Adrenal gland (tissue), 12 donors: ENCODE data around the gene PAQR5. TPM values are rescaled to one million over a fixed set of nuclear protein-coding genes. Genes with fewer than 3 reads are reported as not detected.

Experiments
- DNase-seq, 7 donors: peaks; one replicate each; pipeline ENCODE4 v3.0.0-alpha.2; 2019 to 2020
- H3K27ac ChIP-seq, 5 donors: fragments of 200-600 bp; sonication (generic) in 4 of 5; 1 replicate in 3 of 5; 2 replicates in 2 of 5; pipeline versions ENCODE4 v1.5.1 to v1.8.0; 2016 to 2020; ENCODE audit warnings: mild to moderate bottlenecking in 1 of 5
- H3K27me3 ChIP-seq: fragments of 200-600 bp; 2 replicates; pipeline ENCODE4 v1.8.0; 2021
- H3K36me3 ChIP-seq, 2 donors: fragments of 200-600 bp; replicated peaks in 1 of 2; 1 replicate in 1 of 2; 2 replicates in 1 of 2; pipeline versions ENCODE4 v1.5.1 to v1.8.0; 2018 to 2022
- H3K4me1 ChIP-seq, 2 donors: fragments of 200-600 bp; replicated peaks in 1 of 2; 1 replicate in 1 of 2; 2 replicates in 1 of 2; pipeline versions ENCODE4 v1.5.1 to v1.8.0; 2018 to 2021
- H3K4me3 ChIP-seq, 4 donors: fragments of 200-600 bp; sonication (generic) in 3 of 4; one replicate each; pipeline ENCODE4 v1.5.1; 2016 to 2018
- H3K9me3 ChIP-seq, 3 donors: fragments of 200-600 bp; sonication (generic) in 1 of 3; replicated peaks in 1 of 3; 1 replicate in 2 of 3; 2 replicates in 1 of 3; pipeline versions ENCODE4 v1.5.1 to v1.8.0; 2016 to 2021
- POLR2A ChIP-seq, 2 donors: fragments of 450-650 bp; IDR thresholded peaks; one replicate each; pipeline ENCODE4 v1.6.1; 2017; ENCODE audit warnings: antibody characterized with exemption in 2 of 2, mild to moderate bottlenecking in 2 of 2, moderate library complexity in 1 of 2
- WGBS, 4 donors: extraction: QIAGEN DNeasy Blood & Tissue Kit in 2 of 4; methylation state at CpG; one replicate each; pipeline versions ENCODE4 v1.1.5 to v1.1.7; 2013 to 2017; 5-methylcytosine and 5-hydroxymethylcytosine counted together
- intact Hi-C, 2 donors: fragments of 100-400 bp; cut with DNase I; formaldehyde crosslinking; loops; one replicate each; pipeline versions ENCODE4 v1.14.1 to v1.15.0; 2022 to 2023
- polyA plus RNA-seq, 3 donors: library from polyadenylated mRNA; stranded (reverse); fragments of 200-250 nt in 2 of 3; fragments of 350-450 nt in 1 of 3; fragmentation: Illumina TruSeq in 1 of 3; extraction: RNeasy Lipid Tissue Mini Kit (QIAGEN cat#74804) in 1 of 3; gene quantifications; one replicate each; pipeline ENCODE4 v1.2.3, GENCODE V29; 2013 to 2014
- total RNA-seq, 9 donors: library from RNA; depleted of rRNA in 4 of 9; stranded (reverse); fragments of >200 nt in 4 of 9; fragments of 120-200 nt in 1 of 9; fragmentation: NEBNext Ultra II Directional in 1 of 9; extraction: Animal tissue kit (Norgen Biotek cat#: 25700) in 1 of 9; gene quantifications; one replicate each; pipeline versions ENCODE4 v1.1.0 to v1.2.4, GENCODE V29; 2013 to 2023
- TF ChIP-seq, protein P1 (sequence below), 6 experiments: fragments of 450-650 bp in 4 of 6; fragments of 200-600 bp in 2 of 6; sonication (generic) in 1 of 6; IDR thresholded peaks; 1 replicate in 5 of 6; 2 replicates in 1 of 6; pipeline versions ENCODE4 v1.5.1 to v1.8.0; 2016 to 2021; ENCODE audit warnings: antibody characterized with exemption in 6 of 6, mild to moderate bottlenecking in 2 of 6, moderate library complexity in 1 of 6
- donor health status: healthy with polysubstance abuse.
- donor health status: Bipolar disorder and iron deficiency.
- donor health status: DM: yes; HTN: yes; CAD: no.
- donor health status: DM: no; HTN: no; CAD: no.
- donor health status: DM: no; HTN: no; CAD: no.
- donor health status: DM: yes; HTN: yes; CAD: no.

Gene PAQR5
- total and polyA plus RNA-seq, 12 donors, result 11.7 to 78.2 (median 39.7) TPM

DNA sequence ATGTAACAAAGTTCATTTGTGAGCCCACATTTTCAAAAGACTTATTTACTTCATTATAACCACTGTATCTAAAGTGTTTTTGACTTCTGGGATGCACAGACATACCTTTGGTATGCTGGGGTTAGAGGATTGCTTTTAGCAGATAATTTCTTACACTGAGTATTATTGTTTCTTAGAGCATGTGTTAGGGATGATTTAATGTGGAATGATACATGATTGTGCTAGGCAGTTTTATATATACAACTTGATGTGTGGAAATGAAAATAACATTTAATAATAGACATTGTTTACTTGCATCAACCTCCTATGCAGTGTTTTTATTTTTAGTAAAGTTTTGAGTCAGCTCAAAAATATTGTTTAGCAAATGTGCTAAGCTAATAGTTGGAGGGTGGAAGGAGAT lies 118.9 kb downstream of the PAQR5 start:
- TF ChIP-seq, protein P1, sequence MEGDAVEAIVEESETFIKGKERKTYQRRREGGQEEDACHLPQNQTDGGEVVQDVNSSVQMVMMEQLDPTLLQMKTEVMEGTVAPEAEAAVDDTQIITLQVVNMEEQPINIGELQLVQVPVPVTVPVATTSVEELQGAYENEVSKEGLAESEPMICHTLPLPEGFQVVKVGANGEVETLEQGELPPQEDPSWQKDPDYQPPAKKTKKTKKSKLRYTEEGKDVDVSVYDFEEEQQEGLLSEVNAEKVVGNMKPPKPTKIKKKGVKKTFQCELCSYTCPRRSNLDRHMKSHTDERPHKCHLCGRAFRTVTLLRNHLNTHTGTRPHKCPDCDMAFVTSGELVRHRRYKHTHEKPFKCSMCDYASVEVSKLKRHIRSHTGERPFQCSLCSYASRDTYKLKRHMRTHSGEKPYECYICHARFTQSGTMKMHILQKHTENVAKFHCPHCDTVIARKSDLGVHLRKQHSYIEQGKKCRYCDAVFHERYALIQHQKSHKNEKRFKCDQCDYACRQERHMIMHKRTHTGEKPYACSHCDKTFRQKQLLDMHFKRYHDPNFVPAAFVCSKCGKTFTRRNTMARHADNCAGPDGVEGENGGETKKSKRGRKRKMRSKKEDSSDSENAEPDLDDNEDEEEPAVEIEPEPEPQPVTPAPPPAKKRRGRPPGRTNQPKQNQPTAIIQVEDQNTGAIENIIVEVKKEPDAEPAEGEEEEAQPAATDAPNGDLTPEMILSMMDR (IDR thresholded peaks at IDR 0.05), result no peak
- TF ChIP-seq POLR2A (IDR thresholded peaks at IDR 0.05), result no peak

DNA sequence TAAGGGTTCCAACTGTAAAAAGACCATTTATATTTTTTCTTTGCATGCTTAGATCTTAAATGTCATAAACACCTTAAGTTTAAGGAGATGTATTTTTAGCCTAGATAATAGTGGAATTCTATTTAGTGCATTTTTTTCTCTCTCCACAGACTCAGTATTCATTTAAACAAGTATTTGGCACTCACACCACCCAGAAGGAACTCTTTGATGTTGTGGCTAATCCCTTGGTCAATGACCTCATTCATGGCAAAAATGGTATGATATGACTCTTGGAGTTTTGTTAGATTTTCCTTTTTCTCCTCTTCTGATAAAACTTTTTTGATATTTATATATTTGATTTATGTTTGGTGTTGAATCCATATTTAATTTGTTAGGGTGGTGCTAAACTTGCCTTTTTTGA lies 122.8 kb downstream of the PAQR5 start:
- H3K9me3 ChIP-seq, result no peaks in the 10 kb centered on the region
- no peak overlapping the region for H3K27ac ChIP-seq
- TF ChIP-seq POLR2A (IDR thresholded peaks at IDR 0.05), result no peak
- TF ChIP-seq, protein P1 (IDR thresholded peaks at IDR 0.05), result no peak
- H3K4me1 ChIP-seq, result no peaks in the 10 kb centered on the region
- no peak overlapping the region for H3K4me3 ChIP-seq
- H3K36me3 ChIP-seq, result no peaks in the 10 kb centered on the region
- no peak for DNase-seq
- intact Hi-C loops, result no loop called here
- no peaks in the 10 kb centered on the region for H3K27me3 ChIP-seq

More for the DNA sequence above, 118.9 kb downstream of the PAQR5 start:
- H3K27ac ChIP-seq, result no peak overlapping the region
- H3K4me3 ChIP-seq, result no peak overlapping the region
- no peaks in the 10 kb centered on the region for H3K27me3 ChIP-seq
- H3K36me3 ChIP-seq, result no peaks in the 10 kb centered on the region
- H3K9me3 ChIP-seq, result no peaks in the 10 kb centered on the region
- intact Hi-C loops, result no loop called here
- peaks cover 0 to 14% of the 10 kb centered on the region in 2 donors for H3K4me1 ChIP-seq
- no peak for DNase-seq

DNA sequence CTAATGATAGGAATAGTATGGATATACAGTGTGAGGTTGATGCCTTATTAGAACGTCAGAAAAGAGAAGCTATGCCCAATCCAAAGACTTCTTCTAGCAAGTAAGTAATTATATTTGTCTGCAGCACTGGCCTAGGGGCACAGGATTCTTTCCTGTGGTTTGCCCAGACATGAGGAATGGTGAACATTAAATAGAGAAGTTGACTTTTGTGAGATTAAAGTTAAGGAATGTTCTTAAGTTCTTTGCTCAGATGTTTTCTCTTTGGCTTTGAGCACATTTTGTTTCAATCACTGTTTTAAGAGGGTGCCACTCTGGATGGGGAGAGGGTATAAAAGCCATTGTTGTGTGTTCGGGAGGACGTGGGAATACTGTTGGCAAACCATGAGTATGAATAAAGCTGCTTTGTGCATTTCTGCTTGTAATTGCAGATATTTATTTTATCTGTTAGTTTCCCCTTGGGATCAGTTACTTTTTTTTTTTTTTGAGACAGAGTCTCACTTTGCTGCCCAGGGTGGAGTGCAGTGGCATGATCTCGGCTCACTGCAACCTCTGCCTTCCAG lies 123.7 kb downstream of the PAQR5 start:
- H3K27ac ChIP-seq, result no peak overlapping the region
- intact Hi-C loops, result no loop called here
- WGBS, 4 donors, result 91 to 95% (median 93%) methylated on average over 4 of the region's 4 CpGs

DNA sequence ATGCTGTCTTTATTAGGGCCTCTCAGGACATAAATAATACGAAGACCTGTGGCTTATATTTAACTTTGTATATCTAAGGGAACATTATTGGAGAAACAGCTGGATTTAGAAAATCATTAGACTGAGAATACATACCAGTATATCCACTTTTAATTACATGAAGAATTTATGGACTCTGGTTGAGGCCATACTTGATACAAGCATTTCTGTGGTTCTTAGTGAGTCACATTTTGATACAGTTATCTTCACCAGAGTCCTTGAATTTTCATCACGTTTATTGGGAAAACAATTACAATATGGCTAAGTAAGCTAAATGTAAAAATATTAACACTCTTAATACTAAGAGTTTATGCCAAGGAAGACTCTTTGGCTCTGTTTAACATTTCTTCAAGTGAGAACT lies 125.3 kb downstream of the PAQR5 start:
- no peaks in the 10 kb centered on the region for H3K36me3 ChIP-seq
- WGBS, 4 donors, result 69 to 73% (median 70%) methylated on average over 2 of the region's 2 CpGs
- H3K27ac ChIP-seq, result no peak overlapping the region
- H3K4me3 ChIP-seq, result no peak overlapping the region
- no peak for DNase-seq
- intact Hi-C loops, result no loop called here
- no peaks in the 10 kb centered on the region for H3K4me1 ChIP-seq
- TF ChIP-seq, protein P1 (IDR thresholded peaks at IDR 0.05), result no peak
- TF ChIP-seq POLR2A (IDR thresholded peaks at IDR 0.05), result no peak
- H3K9me3 ChIP-seq, result no peaks in the 10 kb centered on the region
- no peaks in the 10 kb centered on the region for H3K27me3 ChIP-seq

More for the DNA sequence above, 123.7 kb downstream of the PAQR5 start:
- no peaks in the 10 kb centered on the region for H3K27me3 ChIP-seq
- H3K4me1 ChIP-seq, result no peaks in the 10 kb centered on the region
- H3K36me3 ChIP-seq, result no peaks in the 10 kb centered on the region
- H3K9me3 ChIP-seq, result no peaks in the 10 kb centered on the region
- TF ChIP-seq, protein P1 (IDR thresholded peaks at IDR 0.05), result no peak
- no peak for TF ChIP-seq POLR2A (IDR thresholded peaks at IDR 0.05)
- DNase-seq, result no peak
- H3K4me3 ChIP-seq, result no peak overlapping the region
